Endodermal cell (in vitro differentiated cells): ENCODE results near the gene ERFE. TPM values are rescaled to one million over a fixed set of nuclear protein-coding genes. Genes with fewer than 3 reads are reported as not detected.

Source experiments
- DNase-seq: peaks from one replicate; pipeline ENCODE4 v3.0.0-alpha.2; 2017
- H3K27ac ChIP-seq: 2 replicates; pipeline ENCODE4 v1.5.1; 2013; ENCODE audit warnings: mild to moderate bottlenecking, low read depth, low read length, moderate library complexity
- H3K27me3 ChIP-seq: 2 replicates; pipeline ENCODE4 v1.6.1; 2013; ENCODE audit warnings: mild to moderate bottlenecking, low read length, moderate library complexity; ENCODE audit not compliant: insufficient read depth, control insufficient read depth, poor library complexity, severe bottlenecking
- H3K36me3 ChIP-seq: 2 replicates; pipeline ENCODE4 v1.7.0; 2013; ENCODE audit warnings: mild to moderate bottlenecking, low read length, moderate library complexity; ENCODE audit not compliant: control insufficient read depth, insufficient read depth
- H3K4me1 ChIP-seq: one replicate; pipeline ENCODE4 v1.7.0; 2013; ENCODE audit warnings: low read length; ENCODE audit not compliant: control insufficient read depth, insufficient read depth
- H3K4me3 ChIP-seq: 2 replicates; pipeline ENCODE4 v1.5.1; 2013; ENCODE audit warnings: mild to moderate bottlenecking, low read length, moderate library complexity
- H3K9ac ChIP-seq: 2 replicates; pipeline ENCODE4 v1.6.1; 2013; ENCODE audit warnings: mild to moderate bottlenecking, low read length, moderate library complexity; ENCODE audit not compliant: poor library complexity, severe bottlenecking; ENCODE audit errors: extremely low read depth
- H3K9me3 ChIP-seq: 2 replicates; pipeline ENCODE4 v1.6.1; 2013; ENCODE audit warnings: mild to moderate bottlenecking, low read length, moderate library complexity; ENCODE audit not compliant: control insufficient read depth
- H3K27ac Mint-ChIP-seq: 2 replicates; pipeline ENCODE4 v1.8.0; 2020; ENCODE audit warnings: mixed read lengths
- H3K27me3 Mint-ChIP-seq: 2 replicates; pipeline ENCODE4 v1.8.0; 2021; ENCODE audit warnings: mild to moderate bottlenecking, mixed read lengths; ENCODE audit not compliant: insufficient read depth
- H3K36me3 Mint-ChIP-seq: 2 replicates; pipeline ENCODE4 v1.8.0; 2020; ENCODE audit warnings: low read depth, mixed read lengths
- H3K4me1 Mint-ChIP-seq: 2 replicates; pipeline ENCODE4 v1.8.0; 2020; ENCODE audit warnings: mixed read lengths
- H3K4me3 Mint-ChIP-seq: 2 replicates; pipeline ENCODE4 v1.8.0; 2020; ENCODE audit warnings: mild to moderate bottlenecking, moderate library complexity, mixed read lengths
- H3K9me3 Mint-ChIP-seq: 2 replicates; pipeline ENCODE4 v1.8.0; 2020; ENCODE audit warnings: mild to moderate bottlenecking, mixed read lengths
- CTCF ChIP-seq: fragments of 200-600 bp; sonication (generic); conservative IDR thresholded peaks from 2 replicates; pipeline ENCODE4 v1.5.0; 2021; ENCODE audit warnings: antibody characterized with exemption, mild to moderate bottlenecking
- WGBS, 2 experiments: methylation state at CpG; one replicate each; pipeline versions ENCODE4 v1.1.5 to v1.1.7; 2013; ENCODE audit warnings: missing lambda C conversion rate in 2 of 2, mixed read lengths in 1 of 2; ENCODE audit not compliant: insufficient coverage in 1 of 2, insufficient read length in 1 of 2; 5-methylcytosine and 5-hydroxymethylcytosine counted together
- total RNA-seq, 2 donors: library from RNA; stranded (reverse); fragmentation: NEBNext Ultra II Directional in 1 of 2; extraction: Animal tissue kit (Norgen Biotek cat#: 25700) in 1 of 2; gene quantifications; 2 replicates in 1 of 2; 3 replicates in 1 of 2; pipeline ENCODE4 v1.2.1, GENCODE V29; 2021

The ERFE gene
- total RNA-seq, 2 donors from 2014 or later, result 0.48 to 1.6 TPM

- no peak overlapping the region for H3K27ac Mint-ChIP-seq
- H3K9ac ChIP-seq, result no peak overlapping the region
Measured at GRCh38 chr2:238162846-238163441, 4.2 kb downstream of the ERFE start.

GRCh38 chr2:238163481-238164198, 4.9 kb downstream of the ERFE start:
- 12% methylated on average over 95 of the region's 95 CpGs; no CpG with 5 or more reads in 1 of the 2 experiments for WGBS, 2 experiments
- peak overlapping the region; percentile 28 for H3K4me3 Mint-ChIP-seq

More at GRCh38 chr2:238162846-238163441, 4.2 kb downstream of the ERFE start:
- Histone ChIP-seq H3K4me1 (no peaks in the 10 kb centered on the region), H3K27me3 (peaks cover 68% of the 10 kb centered on the region), H3K9me3 (no peaks in the 10 kb centered on the region), H3K4me3 (peak overlapping the region; percentile 56), H3K36me3 (no peaks in the 10 kb centered on the region), H3K27ac (no peak overlapping the region)
- H3K4me1 Mint-ChIP-seq, result peaks cover 2% of the 10 kb centered on the region
- H3K36me3 Mint-ChIP-seq, result no peaks in the 10 kb centered on the region
- H3K4me3 Mint-ChIP-seq, result peak overlapping the region; percentile 28
- H3K27me3 Mint-ChIP-seq, result peaks cover 63% of the 10 kb centered on the region
- 78 to 81% methylated on average over 13 to 15 of the region's 15 CpGs for WGBS, 2 experiments
- no peaks in the 10 kb centered on the region for H3K9me3 Mint-ChIP-seq
- TF ChIP-seq CTCF, result no peak
- no peak for DNase-seq

GRCh38 chr2:238164906-238165287, 6.1 kb downstream of the ERFE start:
- no peak overlapping the region for H3K27ac ChIP-seq
- Mint-ChIP-seq H3K36me3 (peaks cover 3% of the 10 kb centered on the region), H3K4me1 (no peaks in the 10 kb centered on the region), H3K9me3 (no peaks in the 10 kb centered on the region), H3K27ac (no peak overlapping the region), H3K27me3 (peaks cover 51% of the 10 kb centered on the region), H3K4me3 (peak overlapping the region; percentile 40)
- H3K9ac ChIP-seq, result no peak overlapping the region
- TF ChIP-seq CTCF, result no peak
- 95 to 98% methylated on average over 6 to 8 of the region's 8 CpGs for WGBS, 2 experiments
- no peaks in the 10 kb centered on the region for H3K4me1 ChIP-seq
- no peak for DNase-seq
- H3K9me3 ChIP-seq, result no peaks in the 10 kb centered on the region
- no peak overlapping the region for H3K4me3 ChIP-seq
- peaks cover 15% of the 10 kb centered on the region for H3K36me3 ChIP-seq
- H3K27me3 ChIP-seq, result peaks cover 59% of the 10 kb centered on the region

More at GRCh38 chr2:238163481-238164198, 4.9 kb downstream of the ERFE start:
- Mint-ChIP-seq H3K4me1 (peaks cover 2% of the 10 kb centered on the region), H3K27me3 (peaks cover 59% of the 10 kb centered on the region), H3K36me3 (no peaks in the 10 kb centered on the region), H3K27ac (no peak overlapping the region), H3K9me3 (no peaks in the 10 kb centered on the region)
- peaks cover 5% of the 10 kb centered on the region for H3K36me3 ChIP-seq
- peak; percentile 70 for DNase-seq
- peaks cover 68% of the 10 kb centered on the region for H3K27me3 ChIP-seq
- no peaks in the 10 kb centered on the region for H3K9me3 ChIP-seq
- H3K27ac ChIP-seq, result no peak overlapping the region
- H3K4me1 ChIP-seq, result no peaks in the 10 kb centered on the region
- H3K9ac ChIP-seq, result no peak overlapping the region
- no peak for TF ChIP-seq CTCF
- H3K4me3 ChIP-seq, result peak overlapping the region; percentile 56
